ENCODE measurements around the gene TRUB2.

- TF ChIP-seq POLR2A (IDR thresholded peaks at IDR 0.05; ENCODE audit: low read depth, low read length) = peak; percentile 38
- no peak for TF ChIP-seq POLR2AphosphoS5 (IDR thresholded peaks at IDR 0.05; ENCODE audit: insufficient read depth, low read depth, low read length)
Observed at GRCh38 chr9:128275198-128276007, 46.8 kb downstream of the TRUB2 start, which contains the start of gene GOLGA2.

Data from endothelial cell of umbilical vein (primary cell).